Caco-2 (cell line): ENCODE measurements around the gene TMEM202. TPM values are rescaled to one million over a fixed set of nuclear protein-coding genes. Genes with fewer than 3 reads are reported as not detected.

Experiments
- BruUV-seq: library from RNA; stranded (reverse); fragments of 400-500 nt; replicated peaks from 2 replicates; lab custom pipeline; 2021; lab: Mats Ljungman, UMichigan
- CTCF ChIA-PET: fragments of 300-600 bp; sonication (Branson Sonifier 250); formaldehyde crosslinking; loops from one replicate; lab custom pipeline; 2022; ENCODE audit warnings: antibody characterized with exemption; lab: Charles Lee
- POLR2A ChIA-PET: fragments of 300-600 bp; sonication (Branson Sonifier 250); formaldehyde crosslinking; loops from one replicate; lab custom pipeline; 2022; ENCODE audit warnings: antibody characterized with exemption; lab: Charles Lee
- DNase-seq, 2 experiments: peaks; one replicate each; pipeline versions ENCODE4 v3.0.0 to v3.0.0-alpha.2; 2020 to 2022
- H3K27me3 ChIP-seq: replicated peaks from 2 replicates; pipeline ENCODE4 v1.6.0; 2011; ENCODE audit warnings: low read length; ENCODE audit not compliant: control insufficient read depth, insufficient read depth
- H3K36me3 ChIP-seq: 2 replicates; pipeline ENCODE4 v1.5.1; 2011; ENCODE audit warnings: low read length; ENCODE audit not compliant: control insufficient read depth, insufficient read depth
- H3K4me1 ChIP-seq: fragments of 250-450 bp; sonication (Bioruptor Pico); 2 replicates; pipeline ENCODE4 v1.5.1; 2020; ENCODE audit warnings: mild to moderate bottlenecking
- H3K4me3 ChIP-seq: 2 replicates; pipeline ENCODE4 v1.5.1; 2011; ENCODE audit warnings: low read depth, mild to moderate bottlenecking, control low read depth, low read length
- H3K9me3 ChIP-seq: fragments of 250-450 bp; sonication (Bioruptor Pico); 2 replicates; pipeline ENCODE4 v1.5.1; 2020; ENCODE audit warnings: mild to moderate bottlenecking, moderate library complexity
- H3K27ac Mint-ChIP-seq: one replicate; pipeline ENCODE4 v1.8.0; 2022; ENCODE audit warnings: mixed read lengths; ENCODE audit not compliant: unreplicated experiment
- H3K27me3 Mint-ChIP-seq: one replicate; pipeline ENCODE4 v1.8.0; 2022; ENCODE audit warnings: mixed read lengths; ENCODE audit not compliant: insufficient read depth, unreplicated experiment
- H3K36me3 Mint-ChIP-seq: one replicate; pipeline ENCODE4 v1.8.0; 2022; ENCODE audit warnings: mild to moderate bottlenecking, mixed read lengths; ENCODE audit not compliant: insufficient read depth, unreplicated experiment
- H3K4me1 Mint-ChIP-seq: one replicate; pipeline ENCODE4 v1.8.0; 2022; ENCODE audit warnings: low read depth, mixed read lengths; ENCODE audit not compliant: unreplicated experiment
- H3K4me3 Mint-ChIP-seq: one replicate; pipeline ENCODE4 v1.8.0; 2022; ENCODE audit warnings: mild to moderate bottlenecking, moderate library complexity, mixed read lengths; ENCODE audit not compliant: unreplicated experiment
- H3K9me3 Mint-ChIP-seq: one replicate; pipeline ENCODE4 v1.8.0; 2022; ENCODE audit warnings: mixed read lengths; ENCODE audit not compliant: unreplicated experiment
- CTCF ChIP-seq, 2 experiments: fragments of 200-600 bp in 1 of 2; IDR thresholded peaks; 1 replicate in 1 of 2; 2 replicates in 1 of 2; pipeline versions ENCODE4 v1.5.1 to v1.8.0; 2011 to 2022; ENCODE audit warnings: antibody characterized with exemption in 1 of 2, control low read depth in 1 of 2, inconsistent platforms in 1 of 2, low read depth in 1 of 2, low read length in 1 of 2, mild to moderate bottlenecking in 1 of 2, moderate library complexity in 1 of 2; ENCODE audit not compliant: insufficient read depth in 1 of 2, severe bottlenecking in 1 of 2, unreplicated experiment in 1 of 2
- intact Hi-C: fragments of 100-400 bp; cut with micrococcal nuclease; formaldehyde crosslinking; loops from one replicate; pipeline ENCODE4 v1.10.0; 2022; ENCODE audit not compliant: unreplicated experiment
- total RNA-seq: library from RNA; stranded (reverse); gene quantifications from 2 replicates; pipeline ENCODE4 v1.2.3, GENCODE V29; 2022

The TMEM202 gene
- total RNA-seq, 1 experiment from 2014 or later: not detected

DNA sequence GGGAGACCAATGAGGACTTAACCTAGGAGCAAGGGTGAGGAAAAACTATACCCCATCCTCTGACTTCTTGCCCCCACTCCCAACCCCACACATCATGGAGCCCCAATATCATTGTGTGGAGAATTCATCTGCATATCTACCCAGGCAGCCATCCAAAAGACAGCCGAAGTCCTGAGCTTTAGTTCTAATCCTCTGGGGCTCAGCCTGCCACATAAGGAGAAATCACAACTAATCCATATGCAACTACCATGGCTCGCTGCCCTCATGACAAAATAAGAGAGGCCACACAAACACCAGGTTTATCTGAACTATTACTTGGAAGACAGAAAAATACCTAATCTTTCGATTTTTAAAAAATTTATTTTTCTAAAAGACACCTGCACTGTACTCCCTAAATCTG, 40.0 kb upstream of the TMEM202 start:
- ChIA-PET POLR2A (no interaction called here), CTCF (no interaction called here)
- no peak overlapping the region for H3K4me3 ChIP-seq
- no peaks in the 10 kb centered on the region for H3K4me1 Mint-ChIP-seq
- no peak overlapping the region for H3K27ac Mint-ChIP-seq
- no peaks in the 10 kb centered on the region for H3K27me3 Mint-ChIP-seq
- H3K36me3 Mint-ChIP-seq: peaks cover 16% of the 10 kb centered on the region
- no TSS peak for BruUV-seq
- no peak for TF ChIP-seq CTCF (IDR thresholded peaks at IDR 0.05; ENCODE audit: insufficient read depth in 1 of 2, low read depth in 1 of 2, low read length in 1 of 2, severe bottlenecking in 1 of 2, unreplicated experiment in 1 of 2)
- H3K27me3 ChIP-seq: no peaks in the 10 kb centered on the region
- no peaks in the 10 kb centered on the region for H3K9me3 ChIP-seq
- no peak overlapping the region for H3K4me3 Mint-ChIP-seq
- H3K36me3 ChIP-seq: peaks cover 3% of the 10 kb centered on the region; the same call in 1 of the 2 replicates
- DNase-seq: no peak
- no peaks in the 10 kb centered on the region for H3K4me1 ChIP-seq
- no peaks in the 10 kb centered on the region for H3K9me3 Mint-ChIP-seq
- intact Hi-C loops: no loop called here

DNA sequence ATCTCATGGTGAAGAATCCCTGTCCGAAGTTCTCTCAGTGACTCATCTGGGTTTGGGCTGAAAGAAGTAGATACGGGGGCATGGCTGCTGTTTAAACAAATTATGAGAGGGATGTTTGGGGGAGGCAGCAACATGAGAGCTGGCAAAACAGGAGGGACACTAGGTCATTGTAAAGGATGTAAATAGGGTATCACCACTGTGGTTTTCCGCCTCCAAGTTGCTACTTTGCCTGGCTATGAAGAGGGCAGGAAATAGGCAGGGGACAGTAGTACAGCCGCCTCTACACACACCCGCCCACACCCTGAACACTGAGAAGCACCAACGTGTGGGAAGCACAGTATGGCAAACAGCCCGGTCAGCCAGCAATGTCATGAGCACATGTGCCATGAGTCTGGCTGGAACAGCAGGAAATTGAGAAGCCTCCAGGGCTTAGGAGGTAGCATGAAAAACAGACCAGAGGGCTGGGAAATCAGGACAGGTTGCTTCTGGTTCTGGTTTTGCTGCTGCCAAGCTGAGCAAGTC, 39.4 kb upstream of the TMEM202 start:
- CTCF ChIA-PET: no interaction called here
- Mint-ChIP-seq H3K4me3 (no peak overlapping the region), H3K27ac (no peak overlapping the region), H3K27me3 (no peaks in the 10 kb centered on the region), H3K36me3 (peaks cover 11% of the 10 kb centered on the region), H3K9me3 (no peaks in the 10 kb centered on the region), H3K4me1 (no peaks in the 10 kb centered on the region)
- H3K4me1 ChIP-seq: no peaks in the 10 kb centered on the region
- no peak overlapping the region for H3K4me3 ChIP-seq
- no TSS peak for BruUV-seq
- POLR2A ChIA-PET: no interaction called here
- H3K27me3 ChIP-seq: no peaks in the 10 kb centered on the region
- intact Hi-C loops: no loop called here
- H3K36me3 ChIP-seq: peaks cover 3% of the 10 kb centered on the region; the same call in 1 of the 2 replicates
- no peaks in the 10 kb centered on the region for H3K9me3 ChIP-seq
- DNase-seq: no peak
- TF ChIP-seq CTCF (IDR thresholded peaks at IDR 0.05; ENCODE audit: insufficient read depth in 1 of 2, low read depth in 1 of 2, low read length in 1 of 2, severe bottlenecking in 1 of 2, unreplicated experiment in 1 of 2): no peak

DNA sequence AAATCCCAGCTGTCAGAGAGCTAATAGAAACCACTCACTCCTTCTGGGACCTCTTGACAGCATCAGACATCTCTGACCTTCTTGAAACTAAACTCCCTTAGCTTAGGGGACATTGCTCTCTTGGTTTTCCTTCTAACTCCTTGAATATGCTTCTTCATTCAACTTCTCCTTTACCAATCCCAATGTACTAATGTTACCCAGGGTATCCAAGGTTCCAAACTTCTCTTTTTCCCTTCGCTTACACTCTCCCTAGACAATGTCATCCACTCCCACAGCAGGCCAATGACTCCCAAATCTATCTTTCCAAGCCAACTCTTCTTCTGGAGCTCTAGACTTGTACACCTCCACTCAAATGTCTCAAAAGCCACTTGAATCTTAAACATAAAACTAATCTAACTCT, 36.9 kb upstream of the TMEM202 start:
- ChIA-PET CTCF (no interaction called here), POLR2A (no interaction called here)
- Mint-ChIP-seq H3K27ac (no peak overlapping the region), H3K4me1 (no peaks in the 10 kb centered on the region), H3K27me3 (no peaks in the 10 kb centered on the region), H3K4me3 (no peak overlapping the region), H3K9me3 (no peaks in the 10 kb centered on the region), H3K36me3 (no peaks in the 10 kb centered on the region)
- H3K4me1 ChIP-seq: no peaks in the 10 kb centered on the region
- no peak overlapping the region for H3K4me3 ChIP-seq
- BruUV-seq: no TSS peak
- no peak for TF ChIP-seq CTCF (IDR thresholded peaks at IDR 0.05; ENCODE audit: insufficient read depth in 1 of 2, low read depth in 1 of 2, low read length in 1 of 2, severe bottlenecking in 1 of 2, unreplicated experiment in 1 of 2)
- H3K27me3 ChIP-seq: no peaks in the 10 kb centered on the region
- peaks cover 2% of the 10 kb centered on the region; the same call in 1 of the 2 replicates for H3K36me3 ChIP-seq
- no peaks in the 10 kb centered on the region for H3K9me3 ChIP-seq
- intact Hi-C loops: no loop called here
- DNase-seq: no peak
